ENCODE data around the gene ZMYND8.

DNA sequence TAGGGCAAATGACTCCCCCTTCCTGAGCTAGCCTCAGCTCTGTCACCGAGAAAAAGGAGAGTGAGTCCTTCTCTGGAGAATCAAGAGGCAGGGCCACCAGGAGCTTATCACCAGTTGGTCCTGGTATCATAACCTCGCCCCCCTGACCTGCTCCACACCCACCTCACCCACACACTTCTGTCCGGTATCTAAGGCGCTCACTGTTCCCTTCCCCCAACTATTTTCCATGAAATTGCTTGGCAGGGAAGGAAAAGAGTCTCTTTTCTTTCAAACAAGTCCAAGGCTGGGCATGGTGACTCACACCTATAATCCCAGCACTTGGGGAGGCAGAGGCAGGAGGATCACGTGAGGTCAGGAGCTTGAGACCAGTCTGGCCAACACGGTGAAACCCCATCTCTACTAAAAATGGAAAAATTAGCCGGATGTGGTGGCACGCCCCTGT, 77.6 kb downstream of the ZMYND8 start:
- TF ChIP-seq POLR2AphosphoS5 (IDR thresholded peaks at IDR 0.05) = no peak
- TF ChIP-seq, protein P1, sequence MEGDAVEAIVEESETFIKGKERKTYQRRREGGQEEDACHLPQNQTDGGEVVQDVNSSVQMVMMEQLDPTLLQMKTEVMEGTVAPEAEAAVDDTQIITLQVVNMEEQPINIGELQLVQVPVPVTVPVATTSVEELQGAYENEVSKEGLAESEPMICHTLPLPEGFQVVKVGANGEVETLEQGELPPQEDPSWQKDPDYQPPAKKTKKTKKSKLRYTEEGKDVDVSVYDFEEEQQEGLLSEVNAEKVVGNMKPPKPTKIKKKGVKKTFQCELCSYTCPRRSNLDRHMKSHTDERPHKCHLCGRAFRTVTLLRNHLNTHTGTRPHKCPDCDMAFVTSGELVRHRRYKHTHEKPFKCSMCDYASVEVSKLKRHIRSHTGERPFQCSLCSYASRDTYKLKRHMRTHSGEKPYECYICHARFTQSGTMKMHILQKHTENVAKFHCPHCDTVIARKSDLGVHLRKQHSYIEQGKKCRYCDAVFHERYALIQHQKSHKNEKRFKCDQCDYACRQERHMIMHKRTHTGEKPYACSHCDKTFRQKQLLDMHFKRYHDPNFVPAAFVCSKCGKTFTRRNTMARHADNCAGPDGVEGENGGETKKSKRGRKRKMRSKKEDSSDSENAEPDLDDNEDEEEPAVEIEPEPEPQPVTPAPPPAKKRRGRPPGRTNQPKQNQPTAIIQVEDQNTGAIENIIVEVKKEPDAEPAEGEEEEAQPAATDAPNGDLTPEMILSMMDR (IDR thresholded peaks at IDR 0.05; ENCODE audit: poor library complexity, severe bottlenecking) = no peak
